H1 (cell line): ENCODE results near the gene PHACTR1.

Experiments
- CTCF ChIP-seq, 3 experiments: IDR thresholded peaks; 1 replicate in 2 of 3; 2 replicates in 1 of 3; pipeline versions ENCODE4 v1.5.1 to v1.6.1; 2011; ENCODE audit warnings: low read length in 3 of 3, mild to moderate bottlenecking in 3 of 3, inconsistent platforms in 2 of 3, low read depth in 1 of 3, moderate library complexity in 1 of 3; ENCODE audit not compliant: insufficient read depth in 1 of 3; ENCODE audit errors: control extremely low read depth in 1 of 3
- POLR2A ChIP-seq, 2 experiments: IDR thresholded peaks; 1 replicate in 1 of 2; 2 replicates in 1 of 2; pipeline ENCODE4 v1.6.1; 2011; ENCODE audit warnings: low read depth in 2 of 2, low read length in 2 of 2, mild to moderate bottlenecking in 2 of 2; ENCODE audit errors: control extremely low read depth in 1 of 2

- TF ChIP-seq POLR2A (IDR thresholded peaks at IDR 0.05; ENCODE audit: control extremely low read depth in 1 of 2, low read depth in 2 of 2, low read length in 2 of 2) (no peak), CTCF (IDR thresholded peaks at IDR 0.05; ENCODE audit: control extremely low read depth in 1 of 3, insufficient read depth in 1 of 3, low read depth in 1 of 3, low read length in 3 of 3) (no peak)
Measured at GRCh38 chr6:12848964-12849808, 132.6 kb downstream of the PHACTR1 start.
